GM19351 (cell line): Measurements from ENCODE around the gene KRT10.

Source experiments
- ATAC-seq: cut with Tn5 transposase; IDR thresholded peaks from one replicate; pipeline ENCODE4 v1.9.1; 2021; ENCODE audit warnings: mild to moderate bottlenecking, moderate library complexity; ENCODE audit not compliant: unreplicated experiment

The KRT10 gene

GRCh38 chr17:40809721-40810421, 12.5 kb downstream of the KRT10 start:
- ATAC-seq = no peak

- ATAC-seq = no peak
Observed at GRCh38 chr17:40806131-40806530, 16.3 kb downstream of the KRT10 start.

GRCh38 chr17:40803617-40804082, 18.8 kb downstream of the KRT10 start:
- ATAC-seq = no peak

GRCh38 chr17:40801157-40801556, 21.3 kb downstream of the KRT10 start:
- no peak for ATAC-seq

GRCh38 chr17:40800381-40800780, 22.0 kb downstream of the KRT10 start:
- no peak for ATAC-seq

- no peak for ATAC-seq
Observed at GRCh38 chr17:40799859-40800258, 22.6 kb downstream of the KRT10 start, which contains the start of gene KRT28. Gene KRT28, minus strand, starts transcription at chr17:40799959. Its CDS starts 66 bp downstream, at chr17:40799893.

GRCh38 chr17:40796846-40797245, 25.6 kb downstream of the KRT10 start:
- no peak for ATAC-seq

GRCh38 chr17:40795019-40795667, 27.3 kb downstream of the KRT10 start:
- no peak for ATAC-seq

GRCh38 chr17:40794466-40794865, 27.9 kb downstream of the KRT10 start:
- ATAC-seq = no peak

- ATAC-seq = no peak
Observed at GRCh38 chr17:40793832-40794231, 28.6 kb downstream of the KRT10 start.

GRCh38 chr17:40791787-40792436, 30.5 kb downstream of the KRT10 start:
- ATAC-seq = no peak

GRCh38 chr17:40791111-40791510, 31.3 kb downstream of the KRT10 start:
- ATAC-seq = no peak

GRCh38 chr17:40782450-40782849, 40.0 kb downstream of the KRT10 start, which contains the start of gene KRT27:
Gene KRT27, minus strand, starts transcription at chr17:40782550. Its CDS starts 57 bp downstream, at chr17:40782493.
- ATAC-seq = no peak

- no peak for ATAC-seq
Observed at GRCh38 chr17:40779181-40779909, 43.1 kb downstream of the KRT10 start.

GRCh38 chr17:40778461-40778860, 44.0 kb downstream of the KRT10 start:
- ATAC-seq = no peak

- ATAC-seq = no peak
Observed at GRCh38 chr17:40777971-40778370, 44.4 kb downstream of the KRT10 start.

- ATAC-seq = no peak
Observed at GRCh38 chr17:40777459-40777858, 45.0 kb downstream of the KRT10 start.

- no peak for ATAC-seq
Observed at GRCh38 chr17:40775945-40776344, 46.5 kb downstream of the KRT10 start.

GRCh38 chr17:40772101-40772500, 50.3 kb downstream of the KRT10 start, which contains the start of gene KRT26:
Gene KRT26, minus strand, starts transcription at chr17:40772201. Its CDS starts 88 bp downstream, at chr17:40772113.
- ATAC-seq = no peak
